ES-I3 (cell line): Measurements from ENCODE around the gene GNB5.

Experiments
- H3K36me3 ChIP-seq: 2 replicates; pipeline ENCODE4 v1.6.1; 2013; ENCODE audit warnings: mild to moderate bottlenecking, low read length, control low read depth, moderate library complexity; ENCODE audit not compliant: insufficient read depth
- H3K4me1 ChIP-seq: 2 replicates; pipeline ENCODE4 v1.6.1; 2013; ENCODE audit warnings: mild to moderate bottlenecking, control low read depth, low read length; ENCODE audit not compliant: insufficient read depth
- H3K9ac ChIP-seq: 2 replicates; pipeline ENCODE4 v1.6.1; 2013; ENCODE audit warnings: low read depth, mild to moderate bottlenecking, low read length, moderate library complexity
- H3K9me3 ChIP-seq: 2 replicates; pipeline ENCODE4 v1.6.1; 2013; ENCODE audit warnings: mild to moderate bottlenecking, low read length, moderate library complexity; ENCODE audit not compliant: control insufficient read depth, insufficient read depth

The GNB5 gene

DNA sequence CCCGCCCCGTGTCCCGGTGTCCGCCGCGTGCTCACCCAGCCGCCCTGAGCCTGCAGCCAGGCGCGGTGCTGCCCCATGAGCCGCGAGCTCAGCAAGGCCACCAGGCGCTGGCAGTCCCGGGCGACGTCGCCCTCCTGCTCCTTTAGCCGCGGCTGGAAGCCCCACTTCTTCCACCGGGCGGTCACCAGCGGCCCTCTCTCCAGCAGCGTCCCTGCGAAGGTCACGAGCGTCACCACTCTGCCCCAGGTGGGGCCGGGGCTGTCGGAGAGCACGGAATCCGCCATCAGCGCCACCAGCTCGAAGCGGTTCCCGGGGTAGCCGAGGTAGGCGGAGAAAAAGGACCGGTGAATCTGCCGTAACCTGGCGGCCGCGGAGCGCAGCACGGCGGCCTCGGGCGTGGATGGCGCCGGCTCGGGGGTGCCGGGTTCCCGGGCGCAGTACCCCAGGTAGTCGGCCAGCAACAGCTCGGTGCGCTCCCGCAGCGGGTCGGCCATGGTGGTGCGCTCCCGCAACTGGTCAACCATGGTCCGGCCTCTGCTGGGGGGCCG, 78.9 kb downstream of the GNB5 start:
- Histone ChIP-seq H3K4me1 (peaks cover 15% of the 10 kb centered on the region), H3K9me3 (no peaks in the 10 kb centered on the region; the same call in 1 of the 2 replicates), H3K36me3 (no peaks in the 10 kb centered on the region), H3K9ac (peak overlapping the region; percentile 51)

DNA sequence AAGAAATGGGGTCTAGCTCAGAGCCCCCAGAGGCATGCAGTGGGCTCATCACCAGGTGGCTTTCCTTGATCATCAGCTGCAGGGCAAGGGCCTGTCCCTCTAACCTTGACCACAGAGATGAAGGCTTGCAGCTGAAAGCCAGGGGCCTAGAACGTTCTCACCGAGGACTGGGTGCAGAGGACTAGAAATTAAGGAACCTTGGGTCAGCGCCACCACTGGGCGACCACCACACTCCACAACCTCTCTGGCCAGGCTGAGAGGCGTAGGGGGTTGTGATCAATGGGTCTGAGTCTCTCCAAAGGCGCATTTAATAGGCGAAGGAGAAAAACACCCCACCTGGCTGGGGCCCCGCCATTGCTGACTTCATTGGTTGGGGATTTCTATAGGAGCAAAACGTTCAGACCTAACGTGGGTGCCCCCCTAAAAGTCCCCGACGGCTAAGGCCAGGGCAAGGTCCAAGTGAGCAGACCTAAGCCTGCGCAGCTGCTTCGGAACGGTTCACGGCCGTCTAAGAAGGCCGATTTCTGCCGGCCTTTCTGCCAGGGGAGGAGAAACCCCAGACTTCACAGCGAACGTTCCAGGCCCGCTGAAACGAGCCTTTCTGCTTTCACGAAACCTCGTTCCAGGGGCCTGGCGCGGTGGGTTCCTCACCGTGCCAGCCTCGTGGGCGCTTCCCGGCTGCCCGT, 79.5 kb downstream of the GNB5 start:
- H3K9me3 ChIP-seq, result no peaks in the 10 kb centered on the region; the same call in 1 of the 2 replicates
- peak overlapping the region; percentile 51; the same call in 1 of the 2 replicates for H3K9ac ChIP-seq
- no peaks in the 10 kb centered on the region for H3K36me3 ChIP-seq
- peaks cover 15% of the 10 kb centered on the region for H3K4me1 ChIP-seq

DNA sequence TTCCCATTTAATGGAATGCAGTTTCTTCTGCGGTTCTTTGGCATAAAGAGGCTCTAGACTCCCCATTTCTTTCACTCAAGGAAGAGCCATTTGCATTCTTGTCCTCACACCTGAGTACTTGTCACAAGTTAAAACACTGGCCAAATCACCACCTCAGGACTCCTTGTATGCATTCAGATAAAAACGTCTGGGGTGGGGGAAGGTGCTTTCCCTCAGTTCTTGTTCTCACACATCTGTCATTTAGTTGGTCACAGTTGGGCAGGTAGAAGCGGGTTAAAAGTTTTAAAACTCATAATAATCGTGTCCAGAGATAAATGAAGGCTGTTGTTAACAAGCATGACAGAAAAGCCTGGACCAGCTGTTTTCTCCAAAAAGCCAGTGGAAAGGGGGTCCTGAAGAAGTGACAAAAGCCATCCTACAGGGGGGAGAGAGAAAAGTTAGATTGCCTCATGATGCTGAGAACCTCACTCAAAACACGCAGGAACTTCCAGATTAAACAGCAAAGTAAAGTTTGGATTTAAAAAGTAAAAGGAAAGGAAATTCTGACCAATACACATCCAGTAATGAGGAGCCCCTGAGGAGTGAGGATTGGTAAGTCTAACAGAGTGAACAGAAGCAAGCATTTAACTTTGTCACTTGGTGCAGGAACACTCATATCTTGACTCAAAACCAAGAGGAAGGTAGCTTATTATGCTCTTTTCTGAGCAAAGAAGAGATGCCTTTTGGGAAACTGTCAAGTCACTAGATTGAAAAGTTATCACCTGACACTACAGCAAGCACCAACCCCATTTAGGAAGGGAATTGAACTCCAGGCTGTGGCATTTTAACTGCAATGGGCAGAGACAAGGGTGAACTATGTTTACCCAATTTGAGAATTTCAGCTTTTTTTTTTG, 81.4 kb downstream of the GNB5 start:
- Histone ChIP-seq H3K9ac (no peak overlapping the region), H3K4me1 (peaks cover 15% of the 10 kb centered on the region), H3K36me3 (no peaks in the 10 kb centered on the region), H3K9me3 (no peaks in the 10 kb centered on the region; the same call in 1 of the 2 replicates)

DNA sequence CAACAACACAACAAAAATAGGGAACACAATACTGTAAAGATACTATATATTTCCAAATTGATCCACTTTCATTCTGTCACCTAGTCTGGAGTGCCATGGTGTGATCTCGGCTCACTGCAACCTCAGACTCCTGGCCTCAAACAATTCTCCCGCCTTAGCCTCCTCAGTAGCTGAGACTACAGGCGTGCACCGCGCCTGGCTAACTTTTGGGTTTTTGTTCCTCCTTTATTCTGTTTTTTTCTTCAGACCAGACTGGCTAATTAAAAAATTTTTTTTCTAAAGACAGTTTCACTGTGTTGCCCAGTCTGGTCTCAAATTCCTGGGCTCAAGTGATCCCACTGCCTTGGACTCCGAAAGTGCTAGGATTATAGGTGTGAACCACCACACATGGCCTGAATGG, 84.0 kb downstream of the GNB5 start:
- H3K4me1 ChIP-seq, result peaks cover 25% of the 10 kb centered on the region
- H3K36me3 ChIP-seq, result no peaks in the 10 kb centered on the region
- H3K9ac ChIP-seq, result no peak overlapping the region
- H3K9me3 ChIP-seq, result no peaks in the 10 kb centered on the region; the same call in 1 of the 2 replicates

DNA sequence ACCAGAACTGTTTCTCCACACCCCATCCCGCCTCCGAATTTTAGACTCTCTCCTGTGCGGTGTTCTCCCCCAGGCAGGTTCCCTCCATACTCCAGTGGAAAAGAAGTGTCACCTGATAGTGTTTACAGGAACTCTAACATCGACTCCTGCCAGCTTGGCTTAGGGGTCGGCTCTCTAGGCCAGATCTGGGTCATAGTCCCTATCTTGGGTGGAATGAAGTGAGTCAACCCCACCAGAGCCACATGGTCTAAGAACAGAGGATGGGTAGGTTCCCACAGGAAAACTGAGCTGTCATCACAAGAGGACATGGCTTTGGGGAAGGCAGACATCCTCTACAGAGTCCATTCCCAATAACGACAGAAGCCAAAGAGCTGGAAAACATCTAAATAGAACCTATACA, 84.6 kb downstream of the GNB5 start:
- Histone ChIP-seq H3K9me3 (no peaks in the 10 kb centered on the region; the same call in 1 of the 2 replicates), H3K36me3 (no peaks in the 10 kb centered on the region), H3K9ac (no peak overlapping the region), H3K4me1 (peaks cover 25% of the 10 kb centered on the region)

DNA sequence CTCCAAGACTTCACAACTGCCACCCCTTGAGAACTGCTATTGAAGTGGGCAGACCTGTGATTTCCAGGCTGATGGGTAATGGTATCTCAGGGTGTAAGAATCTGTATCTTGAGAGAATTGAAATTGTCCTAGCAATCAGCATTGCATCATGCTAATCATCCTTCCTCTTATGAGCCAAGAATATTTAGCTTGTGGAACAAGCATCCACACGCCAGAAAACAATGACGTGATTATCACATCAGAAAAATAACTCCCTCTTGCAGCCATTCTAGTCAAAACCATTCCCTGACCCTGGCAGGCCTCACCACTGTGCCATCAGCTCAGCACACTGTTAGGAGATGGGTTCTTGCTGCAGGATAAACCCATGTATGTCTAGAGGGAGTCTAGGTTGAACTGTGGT, 85.3 kb downstream of the GNB5 start:
- Histone ChIP-seq H3K36me3 (no peaks in the 10 kb centered on the region), H3K9me3 (no peaks in the 10 kb centered on the region), H3K4me1 (peaks cover 25% of the 10 kb centered on the region), H3K9ac (no peak overlapping the region)

DNA sequence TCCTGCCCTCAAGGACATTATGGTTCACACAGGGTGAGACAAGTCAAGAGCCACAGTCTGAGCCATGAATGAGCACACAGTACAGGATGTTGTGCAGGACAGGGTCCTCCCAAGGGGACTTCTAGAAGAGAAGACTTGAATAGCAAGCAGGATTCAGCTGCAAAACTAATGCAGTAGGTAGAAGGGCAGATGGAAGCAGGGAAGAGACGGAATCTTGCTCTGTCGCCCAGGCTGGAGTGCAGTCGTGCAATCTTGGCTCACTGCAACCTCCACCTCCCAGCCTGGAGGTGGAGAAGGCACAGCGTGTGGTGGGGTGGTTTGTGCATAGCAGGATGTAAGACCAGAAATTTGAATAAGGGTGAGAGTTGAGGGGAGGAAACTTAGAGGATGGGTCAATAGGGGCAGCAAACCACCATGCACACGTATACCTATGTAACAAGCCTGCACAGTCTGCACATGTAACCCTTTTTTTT, 86.6 kb downstream of the GNB5 start:
- H3K4me1 ChIP-seq, result peaks cover 19% of the 10 kb centered on the region
- no peak overlapping the region for H3K9ac ChIP-seq
- H3K36me3 ChIP-seq, result no peaks in the 10 kb centered on the region
- H3K9me3 ChIP-seq, result no peaks in the 10 kb centered on the region

DNA sequence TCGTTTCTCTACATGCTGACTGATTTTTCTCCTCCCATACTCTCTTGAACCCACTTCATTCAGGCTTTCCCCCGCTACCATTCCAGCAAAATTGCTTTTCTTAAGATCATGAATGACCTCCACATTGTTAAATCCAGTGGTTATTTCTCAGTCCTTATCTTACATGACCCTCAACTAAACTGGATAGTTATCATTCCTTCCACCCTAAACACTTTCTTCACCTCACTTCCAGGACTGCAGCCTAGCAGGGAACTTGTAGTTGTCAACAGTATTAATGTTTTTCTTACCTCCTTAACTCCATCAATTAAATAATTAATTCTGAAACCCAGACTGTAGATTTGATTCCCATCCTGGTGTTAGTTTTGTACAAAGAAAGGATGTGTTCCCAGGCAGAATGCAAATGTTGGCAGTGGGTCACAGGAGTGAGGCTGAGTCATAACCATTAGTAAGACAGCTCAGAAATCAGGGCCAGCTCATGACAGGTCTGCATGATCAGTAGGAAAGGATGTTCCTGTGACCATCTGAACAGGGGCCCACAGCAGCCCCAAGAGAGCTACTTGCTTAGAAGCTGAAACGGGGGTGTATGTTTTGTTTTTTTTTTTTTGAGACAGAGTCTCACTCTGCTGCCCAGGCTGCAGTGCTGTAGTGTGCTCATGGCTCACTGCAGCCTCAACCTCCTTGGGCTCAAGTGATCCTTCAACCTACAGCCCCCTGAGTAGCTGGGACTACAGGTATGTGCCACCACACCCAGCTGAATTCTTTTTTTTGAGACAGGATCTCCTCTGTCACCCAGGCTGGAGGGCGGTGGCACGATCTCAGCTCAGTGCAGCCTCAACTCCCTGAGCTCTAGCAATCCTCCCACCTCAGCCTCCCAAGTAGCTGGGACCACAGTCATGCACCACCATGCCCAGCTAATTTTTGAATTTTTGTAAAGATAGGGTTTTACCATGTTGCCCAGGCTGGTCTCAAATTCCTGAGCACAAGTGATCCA, 87.7 kb downstream of the GNB5 start:
- H3K9ac ChIP-seq, result no peak overlapping the region
- H3K9me3 ChIP-seq, result no peaks in the 10 kb centered on the region
- peaks cover 10% of the 10 kb centered on the region for H3K4me1 ChIP-seq
- no peaks in the 10 kb centered on the region for H3K36me3 ChIP-seq

DNA sequence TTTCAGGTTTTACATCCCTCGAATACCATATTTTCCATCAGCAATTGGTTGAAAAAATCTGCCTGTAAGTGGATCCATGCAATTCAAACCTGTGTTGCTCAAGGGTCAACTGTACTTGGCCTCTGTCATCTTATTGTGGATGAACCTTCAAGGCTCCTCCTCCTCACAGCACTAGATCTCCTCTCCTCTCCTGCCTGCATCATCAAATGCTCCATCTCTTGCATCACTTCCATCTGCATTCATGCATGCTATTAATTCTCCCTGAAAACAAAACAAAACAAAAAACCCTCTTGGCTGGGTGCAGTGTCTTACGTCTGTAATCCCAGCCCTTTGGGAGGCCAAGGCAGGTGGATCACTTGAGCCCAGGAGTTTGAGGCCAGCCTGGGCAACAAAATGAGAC, 88.7 kb downstream of the GNB5 start:
- Histone ChIP-seq H3K9me3 (no peaks in the 10 kb centered on the region), H3K9ac (no peak overlapping the region), H3K4me1 (peaks cover 10% of the 10 kb centered on the region), H3K36me3 (no peaks in the 10 kb centered on the region)

DNA sequence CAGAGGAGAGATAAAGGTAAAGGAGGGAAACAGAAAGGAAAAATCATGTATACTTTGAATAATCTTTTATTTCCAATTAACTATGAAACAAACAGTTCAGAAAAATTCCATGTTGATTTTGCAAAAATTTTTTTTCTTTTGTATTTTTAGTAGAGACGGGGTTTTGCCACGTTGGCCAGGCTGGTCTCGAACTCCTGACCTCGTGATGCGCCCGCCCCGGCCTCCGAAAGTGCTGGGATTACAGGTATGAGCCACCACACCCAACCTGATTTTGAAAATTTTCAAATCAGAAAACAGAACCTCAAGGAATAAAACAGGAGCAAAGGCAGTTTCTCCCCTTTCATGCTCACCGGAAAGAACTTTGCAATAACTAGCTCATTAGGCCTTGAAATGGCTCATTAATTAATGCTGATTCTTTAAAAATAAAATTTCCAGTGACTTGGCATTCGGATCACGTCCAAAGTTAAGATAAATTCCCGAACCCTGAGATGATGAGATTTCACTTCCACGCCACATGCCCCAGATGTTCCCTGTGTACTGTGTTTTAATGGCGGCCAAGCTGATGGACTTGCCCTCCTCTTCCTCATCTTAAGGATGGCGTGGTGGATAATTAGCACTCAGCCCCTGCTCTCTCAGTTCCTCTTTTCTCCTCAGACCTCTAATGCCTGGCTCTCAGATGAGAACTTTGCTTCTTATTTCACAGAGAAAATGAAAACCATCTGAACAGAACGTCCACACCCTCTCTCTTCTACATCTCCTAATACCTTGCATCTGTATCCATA, 89.5 kb downstream of the GNB5 start:
- Histone ChIP-seq H3K9ac (no peak overlapping the region), H3K9me3 (no peaks in the 10 kb centered on the region), H3K4me1 (peaks cover 10% of the 10 kb centered on the region), H3K36me3 (no peaks in the 10 kb centered on the region)

DNA sequence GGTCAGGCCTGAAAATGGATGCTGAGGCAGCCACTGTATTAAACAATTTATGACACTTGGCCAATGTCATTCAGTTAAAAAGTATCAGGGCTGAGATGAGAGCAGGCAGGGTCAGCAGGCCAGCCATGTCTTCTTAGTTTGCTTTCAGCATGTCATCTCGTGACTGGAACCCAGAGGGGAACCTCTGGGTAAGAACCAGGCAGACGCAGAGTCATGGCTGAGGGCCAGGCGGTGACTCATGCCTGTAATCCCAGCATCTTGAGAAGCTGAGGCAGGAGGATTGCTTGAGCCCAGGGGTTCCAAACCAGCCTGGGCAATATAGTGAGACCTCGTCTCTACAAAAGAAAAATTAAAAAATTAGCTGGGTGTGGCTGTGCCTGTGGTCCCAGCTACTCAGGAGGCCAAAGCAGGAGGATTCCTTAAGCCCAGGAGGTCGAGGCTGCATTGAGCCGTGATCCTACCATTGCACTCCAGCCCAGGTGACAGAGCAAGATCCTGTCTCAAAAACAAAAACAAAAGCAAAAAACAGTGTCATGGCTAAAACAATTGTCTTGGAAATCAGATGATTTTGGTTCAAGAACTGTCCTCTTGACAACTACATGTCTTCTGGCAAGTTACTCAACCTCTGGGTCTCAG, 90.3 kb downstream of the GNB5 start:
- H3K9me3 ChIP-seq, result no peaks in the 10 kb centered on the region
- H3K36me3 ChIP-seq, result no peaks in the 10 kb centered on the region
- H3K9ac ChIP-seq, result no peak overlapping the region
- peaks cover 10% of the 10 kb centered on the region for H3K4me1 ChIP-seq

DNA sequence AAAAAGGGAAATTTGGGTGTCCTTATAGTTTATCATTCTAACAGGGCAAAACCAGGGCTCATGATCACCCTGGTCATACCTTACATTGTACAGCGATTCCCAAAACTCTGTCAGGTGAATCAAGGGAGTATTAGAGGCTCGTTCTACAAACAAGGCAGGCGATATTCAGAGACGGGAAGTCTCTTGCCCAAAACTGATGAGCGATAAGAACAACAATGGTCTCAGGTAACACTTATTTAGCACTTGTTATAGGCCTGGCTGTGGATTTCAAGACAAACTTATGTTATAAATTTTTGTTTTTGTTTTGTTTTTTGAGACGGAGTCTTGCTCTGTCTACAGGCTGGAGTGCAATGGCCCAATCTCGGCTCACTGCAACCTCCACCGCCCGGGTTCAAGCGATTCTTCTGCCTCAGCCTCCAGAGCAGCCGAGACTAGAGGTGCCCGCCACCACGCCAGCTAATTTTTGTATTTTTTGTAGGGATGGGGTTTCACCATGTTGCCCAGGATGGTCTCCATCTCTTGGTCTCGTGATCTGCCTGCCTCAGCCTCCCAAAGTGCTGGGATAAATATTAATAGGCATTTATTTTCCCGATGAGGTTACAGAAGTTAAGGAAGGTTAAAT, 91.4 kb downstream of the GNB5 start:
- no peaks in the 10 kb centered on the region for H3K9me3 ChIP-seq
- peaks cover 10% of the 10 kb centered on the region for H3K4me1 ChIP-seq
- no peak overlapping the region for H3K9ac ChIP-seq
- H3K36me3 ChIP-seq, result no peaks in the 10 kb centered on the region
